Aorta (tissue), 5 donors: Measurements from ENCODE around the gene INPP5E. TPM values are rescaled to one million over a fixed set of nuclear protein-coding genes. Genes with fewer than 3 reads are reported as not detected.

Experiments used
- ATAC-seq: fragments of 200-7000 bp; cut with Tn5 transposase; one replicate; pipeline ENCODE4 v1.9.1; 2022; ENCODE audit warnings: moderate library complexity; ENCODE audit not compliant: low FRiP score
- DNase-seq, 2 donors: peaks; one replicate each; pipeline ENCODE4 v3.0.0-alpha.2; 2020
- H3K27ac ChIP-seq, 2 donors: one replicate each; pipeline ENCODE4 v1.5.1; 2013; ENCODE audit warnings: low read length in 2 of 2, mild to moderate bottlenecking in 2 of 2, moderate library complexity in 2 of 2, control low read depth in 1 of 2, inconsistent platforms in 1 of 2, low read depth in 1 of 2
- H3K27me3 ChIP-seq, 2 donors: one replicate each; pipeline ENCODE4 v1.6.1; 2013; ENCODE audit warnings: control low read depth in 1 of 2, low read length in 1 of 2, mild to moderate bottlenecking in 1 of 2, moderate library complexity in 1 of 2; ENCODE audit not compliant: insufficient read depth in 2 of 2, control insufficient read depth in 1 of 2
- H3K36me3 ChIP-seq, 2 donors: one replicate each; pipeline ENCODE4 v1.6.1; 2013; ENCODE audit warnings: control low read depth in 1 of 2, low read length in 1 of 2, mild to moderate bottlenecking in 1 of 2; ENCODE audit not compliant: insufficient read depth in 2 of 2, control insufficient read depth in 1 of 2
- H3K4me1 ChIP-seq, 2 donors: one replicate each; pipeline ENCODE4 v1.6.1; 2013; ENCODE audit warnings: low read length in 2 of 2, control low read depth in 1 of 2, mild to moderate bottlenecking in 1 of 2, moderate library complexity in 1 of 2; ENCODE audit not compliant: insufficient read depth in 2 of 2, control insufficient read depth in 1 of 2
- H3K4me3 ChIP-seq, 2 donors: one replicate each; pipeline ENCODE4 v1.5.1; 2013; ENCODE audit warnings: low read length in 2 of 2, control low read depth in 1 of 2, mild to moderate bottlenecking in 1 of 2
- H3K9me3 ChIP-seq: one replicate; pipeline ENCODE4 v1.6.1; 2013; ENCODE audit warnings: mild to moderate bottlenecking, low read length; ENCODE audit not compliant: control insufficient read depth
- WGBS, 2 donors: extraction: QIAGEN DNeasy Blood & Tissue Kit; methylation state at CpG; one replicate each; pipeline ENCODE4 v1.1.7; 2013; 5-methylcytosine and 5-hydroxymethylcytosine counted together
- intact Hi-C, 2 donors: fragments of 100-400 bp; cut with DNase I; formaldehyde crosslinking; loops; one replicate each; pipeline versions ENCODE4 v1.14.2 to v1.15.0; 2022
- polyA plus RNA-seq, 2 donors: library from polyadenylated mRNA; stranded (reverse); fragments of 200-250 nt; gene quantifications; one replicate each; pipeline ENCODE4 v1.2.3, GENCODE V29; 2013
- total RNA-seq, 2 donors: library from RNA; stranded (reverse); fragmentation: NEBNext Ultra II Directional; extraction: Animal tissue kit (Norgen Biotek cat#: 25700); gene quantifications; one replicate each; pipeline ENCODE4 v1.2.1, GENCODE V29; 2021
- donor health status: healthy with polysubstance abuse.
- donor health status: Bipolar disorder and iron deficiency.
- donor health status: DM: no; HTN: no; CAD: no.
- donor health status: DM: no; HTN: no; CAD: no.
- donor health status: DM: yes; HTN: yes; CAD: no.

The INPP5E gene
- total and polyA plus RNA-seq, 4 donors = 2.8 to 15.6 (median 11.7) TPM

- no peak overlapping the region for H3K27ac ChIP-seq
- H3K9me3 ChIP-seq = no peaks in the 10 kb centered on the region
- WGBS, 2 donors = 33 to 38% methylated on average over 57 to 59 of the region's 59 CpGs
- H3K4me3 ChIP-seq = peak overlapping the region in 1 of 2 donors; percentile 0
- ATAC-seq (no peak), DNase-seq (peak in 1 of 2 donors; percentile 73)
- no peaks in the 10 kb centered on the region for H3K4me1 ChIP-seq
- H3K27me3 ChIP-seq = no peaks in the 10 kb centered on the region
- no peaks in the 10 kb centered on the region for H3K36me3 ChIP-seq
- intact Hi-C loops = loop anchor here (1.0 to 5.0 kb wide), 2 partner anchors 72 to 146 kb away; partner anchors contain the start of genes ENTR1 (in 1 of the 2) and PMPCA (in 1 of the 2)
These were observed 44.8 kb upstream of the INPP5E start for GRCh38 chr9:136484153-136485048.

- H3K36me3 ChIP-seq = no peaks in the 10 kb centered on the region
- peak overlapping the region; percentile 20 to 27 for H3K4me3 ChIP-seq
- no peaks in the 10 kb centered on the region for H3K27me3 ChIP-seq
- H3K27ac ChIP-seq = peak overlapping the region; percentile 79 to 91
- no peaks in the 10 kb centered on the region for H3K9me3 ChIP-seq
- H3K4me1 ChIP-seq = no peaks in the 10 kb centered on the region
- DNase-seq (peak; percentile 96 to 99), ATAC-seq (peak; percentile 79)
- 0 to 1% methylated on average over 57 to 63 of the region's 63 CpGs for WGBS, 2 donors
- intact Hi-C loops = loop anchor here in 1 of 2 donors (1.0 to 5.0 kb wide), 2 partner anchors 63 to 71 kb away; partner anchors contain the start of genes ENTR1, NOTCH1 and PMPCA
These were observed 44.0 kb upstream of the INPP5E start for GRCh38 chr9:136483589-136484152.

GRCh38 chr9:136482793-136483588, 43.3 kb upstream of the INPP5E start, which contains the start of gene SEC16A:
TSS of gene SEC16A (minus strand) at chr9:136483040. CDS start at chr9:136477615, 5,425 bp downstream.
- DNase-seq (peak; percentile 100), ATAC-seq (peak; percentile 92)
- 1% methylated on average over 48 to 109 of the region's 109 CpGs for WGBS, 2 donors
- peak within 1 kb of the TSS; percentile 79 to 98 for H3K27ac ChIP-seq
- H3K4me1 ChIP-seq = no peaks in the 10 kb centered on the region
- no peaks in the 10 kb centered on the region for H3K27me3 ChIP-seq
- no peaks in the 10 kb centered on the region for H3K36me3 ChIP-seq
- no peaks in the 10 kb centered on the region for H3K9me3 ChIP-seq
- intact Hi-C loops = loop anchor here in 1 of 2 donors (1.0 to 5.0 kb wide), 2 partner anchors 63 to 71 kb away; partner anchors contain the start of genes ENTR1, NOTCH1 and PMPCA
- H3K4me3 ChIP-seq = peak within 1 kb of the TSS; percentile 71 to 87

GRCh38 chr9:136482046-136482792, 42.6 kb upstream of the INPP5E start:
- Histone ChIP-seq H3K27ac (peak overlapping the region; percentile 73 to 98), H3K36me3 (no peaks in the 10 kb centered on the region), H3K4me3 (peak overlapping the region; percentile 71 to 87), H3K27me3 (no peaks in the 10 kb centered on the region), H3K9me3 (no peaks in the 10 kb centered on the region), H3K4me1 (no peaks in the 10 kb centered on the region)
- ATAC-seq (no peak), DNase-seq (no peak)
- intact Hi-C loops = loop anchor here in 1 of 2 donors (5.0 kb wide), 1 partner anchor 70 kb away; the partner anchor contains the start of genes ENTR1 and PMPCA
- 0 to 1% methylated on average over 37 to 39 of the region's 39 CpGs for WGBS, 2 donors

GRCh38 chr9:136481558-136481957, 41.9 kb upstream of the INPP5E start:
- DNase-seq = no peak
- WGBS, 2 donors = 30 to 36% methylated on average over 5 of the region's 5 CpGs
- Histone ChIP-seq H3K27me3 (no peaks in the 10 kb centered on the region), H3K9me3 (no peaks in the 10 kb centered on the region), H3K36me3 (no peaks in the 10 kb centered on the region), H3K4me3 (peak overlapping the region in 1 of 2 donors; percentile 71), H3K4me1 (no peaks in the 10 kb centered on the region), H3K27ac (no peak overlapping the region)
- ATAC-seq = no peak
- intact Hi-C loops = loop anchor here in 1 of 2 donors (5.0 kb wide), 1 partner anchor 69 kb away; the partner anchor contains the start of genes ENTR1 and PMPCA

GRCh38 chr9:136476369-136477150, 36.9 kb upstream of the INPP5E start:
- 83 to 84% methylated on average over 25 of the region's 25 CpGs for WGBS, 2 donors
- H3K4me1 ChIP-seq = no peaks in the 10 kb centered on the region
- no peaks in the 10 kb centered on the region for H3K9me3 ChIP-seq
- H3K27ac ChIP-seq = no peak overlapping the region
- no peak for ATAC-seq
- no peaks in the 10 kb centered on the region for H3K27me3 ChIP-seq
- no peak for DNase-seq
- no peak overlapping the region for H3K4me3 ChIP-seq
- intact Hi-C loops = no loop called here
- H3K36me3 ChIP-seq = peaks cover 0 to 5% of the 10 kb centered on the region in 2 donors

GRCh38 chr9:136474974-136475865, 35.6 kb upstream of the INPP5E start:
- no peak overlapping the region for H3K4me3 ChIP-seq
- intact Hi-C loops = no loop called here
- no peaks in the 10 kb centered on the region for H3K9me3 ChIP-seq
- WGBS, 2 donors = 91 to 93% methylated on average over 34 of the region's 34 CpGs
- ATAC-seq = no peak
- H3K27ac ChIP-seq = no peak overlapping the region
- DNase-seq = no peak
- H3K4me1 ChIP-seq = no peaks in the 10 kb centered on the region
- no peaks in the 10 kb centered on the region for H3K27me3 ChIP-seq
- H3K36me3 ChIP-seq = peaks cover 0 to 8% of the 10 kb centered on the region in 2 donors
